ENCODE measurements around the gene CCDC122.

CCDC122 gene

DNA sequence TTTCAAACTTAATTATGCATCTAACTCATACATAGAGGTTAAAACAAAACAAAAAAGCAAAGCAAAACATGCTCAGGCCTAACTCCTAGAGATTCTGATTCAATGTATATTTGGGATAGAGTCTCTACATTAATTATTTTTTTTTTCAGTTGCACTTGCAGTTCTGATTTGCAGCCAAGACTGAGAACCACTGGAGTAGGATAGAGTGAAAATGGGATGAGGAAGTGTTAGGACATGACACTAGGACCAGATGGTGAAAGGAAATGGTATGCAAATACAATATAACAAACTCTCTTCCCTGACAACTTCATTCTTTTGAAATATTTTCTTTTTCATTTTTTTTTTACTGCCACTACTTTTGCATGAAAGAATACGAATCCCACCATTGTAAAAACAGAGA lies 1.8 kb downstream of the CCDC122 start:
- H3K36me3 ChIP-seq (ENCODE audit: control insufficient read depth, insufficient read depth, low read length), result no peaks in the 10 kb centered on the region
- no peak overlapping the region for H3K4me3 ChIP-seq (ENCODE audit: insufficient read depth, low read depth, low read length, poor library complexity, severe bottlenecking)
- no peaks in the 10 kb centered on the region for H3K9me3 ChIP-seq (ENCODE audit: control insufficient read depth, low read length)
- no peak for DNase-seq
- peaks cover 3% of the 10 kb centered on the region for H3K4me1 ChIP-seq (ENCODE audit: control insufficient read depth, insufficient read depth, low read length, poor library complexity, severe bottlenecking)
- no peak overlapping the region for H3K27ac ChIP-seq (ENCODE audit: insufficient read depth, low read length, poor library complexity, severe bottlenecking)
- H3K27me3 ChIP-seq (replicated peaks; ENCODE audit: control insufficient read depth, insufficient read depth, low read length, poor library complexity, severe bottlenecking), result no peaks in the 10 kb centered on the region

DNA sequence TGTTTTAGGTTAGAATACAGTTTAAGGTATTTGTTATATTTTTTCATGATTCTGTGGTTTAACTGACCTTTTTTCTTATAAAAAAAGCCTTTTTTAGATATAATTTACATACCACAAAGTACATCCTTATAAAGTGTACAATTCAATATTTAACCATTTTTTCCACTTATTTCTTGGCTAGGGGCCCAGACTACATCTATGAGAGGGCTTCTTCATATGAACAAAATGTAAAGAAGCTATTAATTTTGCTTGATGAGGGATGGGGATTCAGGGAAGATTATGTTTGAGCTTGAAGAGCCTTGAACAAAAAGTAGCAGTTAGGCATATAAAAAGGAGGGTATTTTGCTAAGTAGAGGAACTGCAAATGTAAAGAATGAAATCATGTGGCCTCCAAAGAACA lies 2.2 kb downstream of the CCDC122 start:
- Histone ChIP-seq H3K36me3 (ENCODE audit: control insufficient read depth, insufficient read depth, low read length) (no peaks in the 10 kb centered on the region), H3K4me1 (ENCODE audit: control insufficient read depth, insufficient read depth, low read length, poor library complexity, severe bottlenecking) (peaks cover 3% of the 10 kb centered on the region), H3K27me3 (replicated peaks; ENCODE audit: control insufficient read depth, insufficient read depth, low read length, poor library complexity, severe bottlenecking) (no peaks in the 10 kb centered on the region), H3K9me3 (ENCODE audit: control insufficient read depth, low read length) (no peaks in the 10 kb centered on the region), H3K4me3 (ENCODE audit: insufficient read depth, low read depth, low read length, poor library complexity, severe bottlenecking) (no peak overlapping the region), H3K27ac (ENCODE audit: insufficient read depth, low read length, poor library complexity, severe bottlenecking) (no peak overlapping the region)
- DNase-seq, result no peak

DNA sequence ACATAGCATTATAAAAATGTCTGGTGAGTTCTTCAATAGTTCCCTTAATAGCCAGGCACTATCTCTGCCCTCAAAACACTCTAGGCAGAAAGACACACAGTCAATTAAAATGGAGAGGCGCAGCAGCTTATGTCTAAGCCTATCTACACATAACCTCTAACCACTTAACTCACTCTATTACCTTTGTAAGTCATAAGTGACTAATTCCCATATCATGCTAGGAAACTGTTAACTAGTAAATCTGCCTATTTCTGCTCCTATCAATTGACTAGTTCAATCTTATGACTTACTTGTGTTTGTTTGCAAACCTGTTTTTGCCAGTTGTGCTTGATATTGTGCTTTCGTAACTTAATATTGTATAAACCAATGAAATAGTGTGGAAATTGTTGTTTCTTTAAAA lies 3.2 kb downstream of the CCDC122 start:
- no peak overlapping the region for H3K27ac ChIP-seq (ENCODE audit: insufficient read depth, low read length, poor library complexity, severe bottlenecking)
- no peaks in the 10 kb centered on the region for H3K36me3 ChIP-seq (ENCODE audit: control insufficient read depth, insufficient read depth, low read length)
- DNase-seq, result no peak
- peaks cover 3% of the 10 kb centered on the region for H3K4me1 ChIP-seq (ENCODE audit: control insufficient read depth, insufficient read depth, low read length, poor library complexity, severe bottlenecking)
- no peak overlapping the region for H3K4me3 ChIP-seq (ENCODE audit: insufficient read depth, low read depth, low read length, poor library complexity, severe bottlenecking)
- no peaks in the 10 kb centered on the region for H3K27me3 ChIP-seq (replicated peaks; ENCODE audit: control insufficient read depth, insufficient read depth, low read length, poor library complexity, severe bottlenecking)
- H3K9me3 ChIP-seq (ENCODE audit: control insufficient read depth, low read length), result no peaks in the 10 kb centered on the region

DNA sequence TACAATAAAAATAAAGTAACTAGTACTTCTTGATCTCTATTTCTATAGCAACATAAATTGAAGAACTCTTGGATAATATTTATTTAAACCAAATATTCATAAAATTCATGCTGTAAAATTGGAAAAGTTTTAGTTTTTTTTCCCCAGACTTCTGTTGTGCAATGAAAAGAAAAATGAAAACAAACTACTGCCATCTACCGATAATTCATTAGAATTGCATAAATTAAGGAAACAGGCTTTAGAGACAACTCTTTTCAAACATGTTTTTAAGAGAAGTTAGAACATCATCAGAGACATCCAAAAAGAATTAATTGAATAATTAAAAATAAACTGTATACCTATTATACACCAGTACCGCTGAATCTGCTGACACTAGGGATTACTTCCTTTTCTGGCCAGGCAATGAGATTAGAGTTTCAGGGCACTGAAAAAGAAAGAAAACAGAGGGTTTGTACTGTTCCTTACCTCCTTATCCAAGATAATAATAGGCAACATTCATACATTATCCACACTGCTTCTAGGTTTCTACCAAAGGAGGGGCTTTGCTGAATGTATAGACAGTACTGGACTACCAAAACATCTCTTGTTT lies 4.9 kb downstream of the CCDC122 start:
- H3K27ac ChIP-seq (ENCODE audit: insufficient read depth, low read length, poor library complexity, severe bottlenecking), result no peak overlapping the region
- no peak for DNase-seq
- H3K4me3 ChIP-seq (ENCODE audit: insufficient read depth, low read depth, low read length, poor library complexity, severe bottlenecking), result no peak overlapping the region

DNA sequence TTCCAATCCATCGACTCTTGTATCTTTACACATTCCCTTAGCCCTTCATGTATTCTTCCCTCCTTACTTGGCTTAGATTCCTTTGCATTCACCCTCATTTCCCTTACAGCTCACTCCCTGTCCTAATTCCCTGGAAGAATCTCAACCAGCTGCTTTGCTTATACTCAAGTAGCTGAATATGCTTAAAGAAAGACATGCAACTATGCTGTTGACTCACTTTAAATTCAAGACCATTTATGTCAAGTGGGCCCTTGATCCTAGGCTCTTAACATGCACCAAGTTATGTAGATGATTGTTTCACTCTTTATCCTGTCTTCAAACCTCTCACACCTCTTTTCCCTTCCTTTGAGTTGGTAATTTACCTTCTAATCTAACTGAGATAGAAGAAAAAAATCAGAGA lies 7.4 kb downstream of the CCDC122 start:
- DNase-seq, result no peak
- no peak overlapping the region for H3K27ac ChIP-seq (ENCODE audit: insufficient read depth, low read length, poor library complexity, severe bottlenecking)
- no peaks in the 10 kb centered on the region for H3K36me3 ChIP-seq (ENCODE audit: control insufficient read depth, insufficient read depth, low read length)
- no peaks in the 10 kb centered on the region for H3K27me3 ChIP-seq (replicated peaks; ENCODE audit: control insufficient read depth, insufficient read depth, low read length, poor library complexity, severe bottlenecking)
- H3K9me3 ChIP-seq (ENCODE audit: control insufficient read depth, low read length), result no peaks in the 10 kb centered on the region
- H3K4me1 ChIP-seq (ENCODE audit: control insufficient read depth, insufficient read depth, low read length, poor library complexity, severe bottlenecking), result no peaks in the 10 kb centered on the region
- no peak overlapping the region for H3K4me3 ChIP-seq (ENCODE audit: insufficient read depth, low read depth, low read length, poor library complexity, severe bottlenecking)

More for the DNA sequence above, 4.9 kb downstream of the CCDC122 start:
- Histone ChIP-seq H3K27me3 (replicated peaks; ENCODE audit: control insufficient read depth, insufficient read depth, low read length, poor library complexity, severe bottlenecking) (no peaks in the 10 kb centered on the region), H3K9me3 (ENCODE audit: control insufficient read depth, low read length) (no peaks in the 10 kb centered on the region), H3K4me1 (ENCODE audit: control insufficient read depth, insufficient read depth, low read length, poor library complexity, severe bottlenecking) (no peaks in the 10 kb centered on the region), H3K36me3 (ENCODE audit: control insufficient read depth, insufficient read depth, low read length) (no peaks in the 10 kb centered on the region)

DNA sequence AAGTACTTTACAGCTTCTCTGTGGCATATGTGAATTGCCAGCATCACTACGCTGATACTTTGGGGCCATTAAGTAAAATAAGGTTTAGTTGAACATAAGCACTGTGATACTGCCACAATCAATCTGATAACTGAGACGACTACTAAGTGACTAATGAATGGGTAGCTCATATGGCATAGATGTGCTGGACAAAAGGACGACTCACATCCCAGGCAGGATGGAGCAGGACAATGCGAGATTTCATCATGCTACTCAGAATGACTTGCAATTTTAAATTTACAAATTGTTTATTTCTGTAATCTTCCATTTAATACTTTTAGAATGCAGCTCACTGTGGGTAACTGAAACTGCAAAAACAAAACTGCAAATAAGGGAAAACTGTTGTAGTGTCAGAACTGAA lies 13.6 kb downstream of the CCDC122 start:
- no peaks in the 10 kb centered on the region for H3K36me3 ChIP-seq (ENCODE audit: control insufficient read depth, insufficient read depth, low read length)

DNA sequence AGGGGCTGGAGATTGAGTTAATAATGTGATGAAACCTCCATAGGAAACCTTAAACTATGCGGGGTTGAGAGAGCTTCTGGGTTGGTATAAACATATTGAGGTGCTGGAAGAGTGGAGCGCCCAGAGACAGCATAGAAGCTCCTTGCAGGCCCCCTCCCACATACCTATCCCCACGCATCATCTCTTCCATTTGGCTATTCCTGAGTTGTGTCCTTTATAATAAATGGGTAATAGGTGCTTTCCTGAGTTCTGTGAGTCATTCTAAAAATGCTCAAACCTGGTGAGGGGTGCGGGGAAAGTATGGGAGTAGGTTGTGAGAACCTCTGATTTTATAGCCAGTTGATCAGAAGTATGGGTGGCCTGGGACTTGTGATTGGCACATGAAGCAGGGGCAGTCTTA lies 14.6 kb downstream of the CCDC122 start:
- DNase-seq, result no peak
- Histone ChIP-seq H3K4me1 (ENCODE audit: control insufficient read depth, insufficient read depth, low read length, poor library complexity, severe bottlenecking) (no peaks in the 10 kb centered on the region), H3K36me3 (ENCODE audit: control insufficient read depth, insufficient read depth, low read length) (no peaks in the 10 kb centered on the region), H3K9me3 (ENCODE audit: control insufficient read depth, low read length) (no peaks in the 10 kb centered on the region), H3K27me3 (replicated peaks; ENCODE audit: control insufficient read depth, insufficient read depth, low read length, poor library complexity, severe bottlenecking) (no peaks in the 10 kb centered on the region), H3K27ac (ENCODE audit: insufficient read depth, low read length, poor library complexity, severe bottlenecking) (no peak overlapping the region), H3K4me3 (ENCODE audit: insufficient read depth, low read depth, low read length, poor library complexity, severe bottlenecking) (no peak overlapping the region)

More for the DNA sequence above, 13.6 kb downstream of the CCDC122 start:
- Histone ChIP-seq H3K27ac (ENCODE audit: insufficient read depth, low read length, poor library complexity, severe bottlenecking) (no peak overlapping the region), H3K4me1 (ENCODE audit: control insufficient read depth, insufficient read depth, low read length, poor library complexity, severe bottlenecking) (no peaks in the 10 kb centered on the region), H3K4me3 (ENCODE audit: insufficient read depth, low read depth, low read length, poor library complexity, severe bottlenecking) (no peak overlapping the region), H3K9me3 (ENCODE audit: control insufficient read depth, low read length) (no peaks in the 10 kb centered on the region), H3K27me3 (replicated peaks; ENCODE audit: control insufficient read depth, insufficient read depth, low read length, poor library complexity, severe bottlenecking) (no peaks in the 10 kb centered on the region)
- DNase-seq, result no peak

DNA sequence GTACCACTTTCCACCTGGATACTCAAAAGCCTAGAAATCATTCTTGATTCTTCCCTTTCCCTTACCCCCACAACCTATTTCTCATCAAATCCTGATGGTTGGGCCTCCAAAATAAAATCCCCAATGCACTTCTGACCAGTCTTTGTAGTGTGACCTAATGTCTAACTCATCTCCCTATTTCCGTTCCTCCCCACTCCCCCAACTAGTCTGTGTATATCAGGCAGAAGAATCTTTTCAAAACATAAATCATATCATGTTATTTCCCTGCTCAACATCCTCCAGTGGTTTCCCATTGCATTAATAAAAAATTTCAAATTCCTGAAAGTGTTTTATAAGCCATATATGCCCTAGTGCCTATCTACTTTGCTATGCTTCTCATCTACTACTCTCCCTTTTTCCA lies 17.7 kb downstream of the CCDC122 start:
- Histone ChIP-seq H3K27ac (ENCODE audit: insufficient read depth, low read length, poor library complexity, severe bottlenecking) (no peak overlapping the region), H3K36me3 (ENCODE audit: control insufficient read depth, insufficient read depth, low read length) (no peaks in the 10 kb centered on the region), H3K9me3 (ENCODE audit: control insufficient read depth, low read length) (no peaks in the 10 kb centered on the region), H3K4me1 (ENCODE audit: control insufficient read depth, insufficient read depth, low read length, poor library complexity, severe bottlenecking) (no peaks in the 10 kb centered on the region), H3K27me3 (replicated peaks; ENCODE audit: control insufficient read depth, insufficient read depth, low read length, poor library complexity, severe bottlenecking) (no peaks in the 10 kb centered on the region), H3K4me3 (ENCODE audit: insufficient read depth, low read depth, low read length, poor library complexity, severe bottlenecking) (no peak overlapping the region)
- DNase-seq, result no peak

DNA sequence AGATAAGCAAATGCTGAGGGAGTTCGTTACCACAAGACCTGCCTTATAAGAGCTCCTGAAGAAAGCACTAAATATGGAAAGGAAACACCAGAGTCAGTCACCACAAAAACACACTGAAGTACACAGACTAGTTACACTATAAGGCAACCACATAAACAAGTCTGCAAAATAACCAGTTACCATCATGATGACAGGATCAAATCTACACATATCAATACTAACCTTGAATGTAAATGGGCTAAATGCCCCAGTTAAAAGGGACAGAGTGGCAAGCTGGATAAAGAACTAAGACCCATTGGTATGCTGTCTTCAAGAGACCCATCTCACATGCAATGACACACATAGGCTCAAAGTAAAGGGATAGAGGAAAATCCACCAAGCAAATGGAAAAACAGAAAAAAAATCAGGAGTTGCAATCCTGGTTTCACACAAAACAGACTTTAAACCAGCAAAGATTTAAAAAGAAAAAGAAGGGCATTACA lies 26.6 kb downstream of the CCDC122 start:
- no peaks in the 10 kb centered on the region for H3K27me3 ChIP-seq (replicated peaks; ENCODE audit: control insufficient read depth, insufficient read depth, low read length, poor library complexity, severe bottlenecking)
- H3K27ac ChIP-seq (ENCODE audit: insufficient read depth, low read length, poor library complexity, severe bottlenecking), result no peak overlapping the region
- no peak overlapping the region for H3K4me3 ChIP-seq (ENCODE audit: insufficient read depth, low read depth, low read length, poor library complexity, severe bottlenecking)
- H3K9me3 ChIP-seq (ENCODE audit: control insufficient read depth, low read length), result peaks cover 3% of the 10 kb centered on the region
- no peak for DNase-seq
- H3K4me1 ChIP-seq (ENCODE audit: control insufficient read depth, insufficient read depth, low read length, poor library complexity, severe bottlenecking), result no peaks in the 10 kb centered on the region
- H3K36me3 ChIP-seq (ENCODE audit: control insufficient read depth, insufficient read depth, low read length), result no peaks in the 10 kb centered on the region

DNA sequence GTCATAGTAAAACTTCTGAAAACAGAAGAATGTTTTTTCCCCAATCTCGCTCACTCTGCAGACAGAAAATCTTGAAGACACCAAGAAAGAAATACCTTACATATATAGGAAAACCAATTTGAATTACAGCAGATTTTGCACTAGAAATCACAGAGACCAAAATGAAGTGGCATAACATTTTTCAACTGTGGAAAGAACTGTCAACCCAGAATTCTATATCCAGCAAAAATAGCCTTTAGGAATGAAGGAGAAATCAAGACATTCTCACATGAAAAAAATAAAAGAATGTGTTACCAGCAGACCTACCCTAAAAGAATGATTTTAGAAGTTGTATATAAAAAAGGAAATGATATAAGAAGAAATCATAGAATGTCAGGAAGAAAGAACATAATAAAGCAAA lies 28.7 kb downstream of the CCDC122 start:
- H3K9me3 ChIP-seq (ENCODE audit: control insufficient read depth, low read length), result peaks cover 3% of the 10 kb centered on the region
- no peaks in the 10 kb centered on the region for H3K27me3 ChIP-seq (replicated peaks; ENCODE audit: control insufficient read depth, insufficient read depth, low read length, poor library complexity, severe bottlenecking)
- no peak for DNase-seq
- no peak overlapping the region for H3K27ac ChIP-seq (ENCODE audit: insufficient read depth, low read length, poor library complexity, severe bottlenecking)
- H3K4me3 ChIP-seq (ENCODE audit: insufficient read depth, low read depth, low read length, poor library complexity, severe bottlenecking), result no peak overlapping the region
- H3K4me1 ChIP-seq (ENCODE audit: control insufficient read depth, insufficient read depth, low read length, poor library complexity, severe bottlenecking), result no peaks in the 10 kb centered on the region
- H3K36me3 ChIP-seq (ENCODE audit: control insufficient read depth, insufficient read depth, low read length), result no peaks in the 10 kb centered on the region
